A549 (cell line): ENCODE results near the gene RAPSN. TPM values are rescaled to one million over a fixed set of nuclear protein-coding genes. Genes with fewer than 3 reads are reported as not detected.

Experiments used
- ATAC-seq, 2 experiments: fragments of 200-7000 bp in 1 of 2; fragments of >200 bp in 1 of 2; cut with Nextera tagmentation in 1 of 2; cut with Tn5 transposase in 1 of 2; 3 replicates each; pipeline versions ENCODE4 v1.8.0 to v1.9.1; 2018 to 2020; ENCODE audit warnings: mild to moderate bottlenecking in 1 of 2, moderate library complexity in 1 of 2
- CTCF ChIA-PET: fragments of 300-600 bp; sonication (Branson Sonifier 250); formaldehyde crosslinking; extraction: SDS; loops from one replicate; lab custom pipeline; 2021; ENCODE audit warnings: antibody characterized with exemption, inconsistent platforms; lab: Yijun Ruan, JAX
- POLR2A ChIA-PET: fragments of 350-600 bp; formaldehyde crosslinking; extraction: SDS; loops from one replicate; lab custom pipeline; 2021; ENCODE audit warnings: antibody characterized with exemption, inconsistent platforms; lab: Yijun Ruan, JAX
- DNase-seq, 2 experiments: peaks; one replicate each; pipeline versions ENCODE4 v3.0.0 to v3.0.0-alpha.2; 2011 to 2016; ENCODE audit warnings: low read depth in 1 of 2, low spot score in 1 of 2
- FAIRE-seq: peaks from 2 replicates; lab custom pipeline; 2011; peaks lifted over from hg19 to GRCh38; lab: Jason Lieb, UNC
- H3K27ac ChIP-seq, 2 experiments: fragments of >200 bp; sonication (Bioruptor Twin); formaldehyde crosslinking; 3 replicates each; pipeline ENCODE4 v1.5.1; 2016 to 2017
- H3K4me1 ChIP-seq: fragments of >200 bp; sonication (Bioruptor Twin); formaldehyde crosslinking; 3 replicates; pipeline ENCODE4 v1.6.1; 2016
- H3K4me2 ChIP-seq: fragments of >200 bp; sonication (Bioruptor Twin); formaldehyde crosslinking; 3 replicates; pipeline ENCODE4 v1.6.1; 2016
- H3K4me3 ChIP-seq: fragments of >200 bp; sonication (Bioruptor Twin); formaldehyde crosslinking; 3 replicates; pipeline ENCODE4 v1.5.1; 2016
- H3K9me3 ChIP-seq: fragments of >200 bp; sonication (Bioruptor Twin); formaldehyde crosslinking; 3 replicates; pipeline ENCODE4 v1.6.1; 2016
- BHLHE40 ChIP-seq: IDR thresholded peaks from 2 replicates; pipeline ENCODE4 v1.6.1; 2012; ENCODE audit warnings: low read depth, low read length, inconsistent platforms
- CBX2 ChIP-seq: fragments of 200-600 bp; sonication (generic); IDR thresholded peaks from 2 replicates; pipeline ENCODE4 v1.6.1; 2016; ENCODE audit warnings: low read depth, mild to moderate bottlenecking, borderline replicate concordance
- CHD4 ChIP-seq: fragments of 200-600 bp; sonication (generic); IDR thresholded peaks from 2 replicates; pipeline ENCODE4 v1.6.1; 2016; ENCODE audit warnings: antibody characterized with exemption, mild to moderate bottlenecking, borderline replicate concordance
- EHF ChIP-seq: fragments of 250-450 bp; sonication (Bioruptor Pico); IDR thresholded peaks from 2 replicates; pipeline ENCODE4 v1.5.0; 2020; ENCODE audit warnings: mild to moderate bottlenecking
- EP300 ChIP-seq, 2 experiments: fragments of >200 bp; sonication (Bioruptor Twin); formaldehyde crosslinking; IDR thresholded peaks; 2 replicates in 1 of 2; 3 replicates in 1 of 2; pipeline ENCODE4 v1.6.1; 2016 to 2017
- ESRRA ChIP-seq: fragments of 150-350 bp; IDR thresholded peaks from 2 replicates; pipeline ENCODE4 v1.6.1; 2014; ENCODE audit warnings: mild to moderate bottlenecking, low read length, borderline replicate concordance
- FOSL2 ChIP-seq, 2 experiments: fragments of 450-650 bp in 1 of 2; fragments of >200 bp in 1 of 2; sonication (Bioruptor Twin) in 1 of 2; formaldehyde crosslinking; IDR thresholded peaks; 2 replicates each; pipeline versions ENCODE4 v1.5.0 to v1.6.1; 2016 to 2020; ENCODE audit warnings: mild to moderate bottlenecking in 1 of 2, moderate library complexity in 1 of 2
- FOXS1 ChIP-seq: fragments of 250-450 bp; sonication (Bioruptor Pico); IDR thresholded peaks from 2 replicates; pipeline ENCODE4 v1.5.0; 2020; ENCODE audit warnings: mild to moderate bottlenecking, moderate library complexity
- HEYL ChIP-seq: fragments of 250-450 bp; sonication (Bioruptor Pico); IDR thresholded peaks from 2 replicates; pipeline ENCODE4 v1.8.0; 2021; ENCODE audit warnings: mild to moderate bottlenecking, moderate library complexity
- HOXA7 ChIP-seq: fragments of 250-450 bp; sonication (Bioruptor Pico); IDR thresholded peaks from 2 replicates; pipeline ENCODE4 v1.5.0; 2020; ENCODE audit warnings: mild to moderate bottlenecking, moderate library complexity
- JUN ChIP-seq, 2 experiments: fragments of >200 bp; sonication (Bioruptor Twin); formaldehyde crosslinking; IDR thresholded peaks; 2 replicates in 1 of 2; 3 replicates in 1 of 2; pipeline ENCODE4 v1.6.1; 2016 to 2017
- KDM5A ChIP-seq: fragments of 200-600 bp; sonication (generic); IDR thresholded peaks from 2 replicates; pipeline ENCODE4 v1.6.1; 2016; ENCODE audit warnings: antibody characterized with exemption, mild to moderate bottlenecking
- MAZ ChIP-seq: fragments of 150-350 bp; IDR thresholded peaks from 2 replicates; pipeline ENCODE4 v1.6.1; 2014; ENCODE audit warnings: antibody characterized with exemption, low read depth, low read length, borderline replicate concordance
- MYC ChIP-seq: IDR thresholded peaks from 2 replicates; pipeline ENCODE4 v1.6.1; 2012; ENCODE audit warnings: mild to moderate bottlenecking, inconsistent platforms, low read length, improper control_type of control experiment, borderline replicate concordance
- NPAS2 ChIP-seq: fragments of 250-450 bp; sonication (Bioruptor Pico); IDR thresholded peaks from 2 replicates; pipeline ENCODE4 v1.8.0; 2022; ENCODE audit warnings: mild to moderate bottlenecking, moderate library complexity, borderline replicate concordance
- PHF8 ChIP-seq: fragments of 200-600 bp; sonication (generic); IDR thresholded peaks from 2 replicates; pipeline ENCODE4 v1.6.1; 2016; ENCODE audit warnings: low read depth, mild to moderate bottlenecking, antibody characterized with exemption, moderate library complexity, borderline replicate concordance
- POLR2A ChIP-seq: IDR thresholded peaks from 2 replicates; pipeline ENCODE4 v1.6.1; 2012; ENCODE audit warnings: mild to moderate bottlenecking, low read length
- RAD21 ChIP-seq, 2 experiments: fragments of >200 bp in 1 of 2; sonication (Bioruptor Twin) in 1 of 2; formaldehyde crosslinking in 1 of 2; IDR thresholded peaks in 1 of 2; conservative IDR thresholded peaks in 1 of 2; 2 replicates in 1 of 2; 3 replicates in 1 of 2; pipeline ENCODE4 v1.6.1; 2012 to 2018; ENCODE audit warnings: inconsistent platforms in 1 of 2
- RARB ChIP-seq: fragments of 250-450 bp; sonication (Bioruptor Pico); IDR thresholded peaks from 2 replicates; pipeline ENCODE4 v1.8.0; 2021; ENCODE audit warnings: mild to moderate bottlenecking, moderate library complexity
- ZSCAN20 ChIP-seq: fragments of 250-450 bp; sonication (Bioruptor Pico); IDR thresholded peaks from 2 replicates; pipeline ENCODE4 v1.8.0; 2022; ENCODE audit warnings: mild to moderate bottlenecking, moderate library complexity
- WGBS: methylation state at CpG from one replicate; pipeline ENCODE4 v1.1.6; 2017; ENCODE audit errors: missing lambda C conversion rate; 5-methylcytosine and 5-hydroxymethylcytosine counted together
- polyA plus RNA-seq, 4 experiments: library from polyadenylated mRNA; depleted of rRNA in 3 of 4; stranded (reverse); fragments of >200 nt; fragmentation: RNase III in 1 of 4; extraction: RNeasy Plus Mini Kit Qiagen cat#74134 plus additional on column Dnase treatment in 1 of 4; gene quantifications; 2 replicates in 3 of 4; 3 replicates in 1 of 4; pipeline ENCODE4 v1.2.3, GENCODE V29; 2011 to 2017
- TF ChIP-seq, protein P1 (sequence below): fragments of >200 bp; sonication (Bioruptor Twin); formaldehyde crosslinking; IDR thresholded peaks from 3 replicates; pipeline ENCODE4 v1.6.1; 2016
- TF ChIP-seq, protein P2 (sequence below): IDR thresholded peaks from 2 replicates; pipeline ENCODE4 v1.6.1; 2012; ENCODE audit warnings: low read depth, borderline replicate concordance
- TF ChIP-seq, protein P3 (sequence below): fragments of 450-650 bp; IDR thresholded peaks from 2 replicates; pipeline ENCODE4 v1.6.1; 2014; ENCODE audit warnings: antibody characterized with exemption
- TF ChIP-seq, protein P4 (sequence below): fragments of 250-450 bp; sonication (Bioruptor Pico); IDR thresholded peaks from 2 replicates; pipeline ENCODE4 v1.5.0; 2021; ENCODE audit warnings: mild to moderate bottlenecking, moderate library complexity, borderline replicate concordance
- TF ChIP-seq, protein P5 (sequence below): IDR thresholded peaks from 2 replicates; pipeline ENCODE4 v1.6.1; 2012
- TF ChIP-seq, protein P6 (sequence below): fragments of >200 bp; sonication (Bioruptor Twin); formaldehyde crosslinking; IDR thresholded peaks from 3 replicates; pipeline ENCODE4 v1.5.1; 2016
- TF ChIP-seq, protein P7 (sequence below): fragments of >200 bp; sonication (Bioruptor Twin); formaldehyde crosslinking; IDR thresholded peaks from 2 replicates; pipeline ENCODE4 v1.6.1; 2016
- TF ChIP-seq, protein P8 (sequence below): fragments of 150-350 bp; IDR thresholded peaks from 2 replicates; pipeline ENCODE4 v1.6.1; 2014; ENCODE audit warnings: low read depth, mild to moderate bottlenecking, low read length

The RAPSN gene
- polyA plus RNA-seq, 2 of the 4 experiments (the other 2 are of a cell fraction): 0.12 to 0.17 TPM

DNA sequence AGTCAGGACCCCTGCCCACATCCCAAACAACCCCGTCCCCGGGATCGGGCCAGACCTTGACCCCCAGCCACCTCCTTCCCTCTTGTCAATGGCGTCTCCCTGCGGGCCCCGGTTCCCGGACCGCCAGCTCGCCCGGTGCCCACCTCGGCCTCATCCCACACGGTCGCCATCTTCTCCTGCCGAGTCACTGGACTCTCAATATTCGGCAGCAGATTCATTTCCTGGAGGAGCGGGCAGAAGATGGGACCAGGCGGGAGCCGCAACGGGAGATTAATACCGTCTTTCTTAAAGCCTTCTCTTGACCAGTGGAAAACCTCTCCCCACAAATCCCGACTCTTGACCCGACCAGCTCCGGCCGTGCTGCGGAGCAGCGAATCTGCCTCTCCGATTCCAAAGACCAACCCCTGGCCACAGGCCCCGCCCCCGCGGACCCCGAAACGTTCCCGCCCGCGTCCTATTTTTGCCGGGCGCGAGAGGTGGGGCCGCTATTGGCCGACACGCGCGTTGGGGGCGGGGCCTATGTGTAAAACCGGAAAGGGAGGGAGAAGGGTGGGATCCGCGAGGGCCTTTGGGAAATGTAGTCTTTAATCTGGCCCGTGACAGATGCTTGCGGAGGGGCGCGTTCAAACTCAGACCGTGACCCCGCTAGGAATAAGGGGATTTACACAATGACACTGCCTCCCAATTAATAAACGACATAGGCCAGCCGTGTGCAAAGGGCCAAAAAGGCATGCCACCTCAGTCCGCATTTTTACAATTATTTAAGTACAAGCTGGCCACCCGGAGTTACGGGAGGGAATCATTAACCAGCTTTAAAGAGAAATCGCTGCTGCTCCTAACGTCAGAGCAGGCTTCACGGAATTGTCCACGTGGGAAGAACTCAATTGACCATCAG lies 22.6 kb downstream of the RAPSN start, which contains the start of gene PSMC3:
TSS of gene PSMC3 (minus strand) at position 378 of the 895 bp plus-strand sequence. CDS start at position 218, 160 bp downstream.
- Histone ChIP-seq H3K9me3 (no peaks in the 10 kb centered on the region), H3K4me2 (peak within 1 kb of the TSS; percentile 96), H3K27ac (peak within 1 kb of the TSS; percentile 88 to 92), H3K4me3 (peak within 1 kb of the TSS; percentile 68), H3K4me1 (peaks cover 14% of the 10 kb centered on the region)
- ChIA-PET CTCF (interaction anchor here (0.8 to 8.1 kb wide), 5 partner anchors 8 to 52 kb away, joined by 4 to 75 read pairs (median 4); partner anchors contain the start of gene SLC39A13), POLR2A (interaction anchor here (0.6 to 1.4 kb wide), 7 partner anchors 10 to 152 kb away, joined by 3 to 6 read pairs (median 4); no protein-coding TSS in a partner anchor)
- ATAC-seq (peak; percentile 92 to 94), DNase-seq (peak; percentile 92 to 97), FAIRE-seq (no peak)
- 1% methylated on average over 46 of the region's 62 CpGs for WGBS
- TF ChIP-seq, protein P1, sequence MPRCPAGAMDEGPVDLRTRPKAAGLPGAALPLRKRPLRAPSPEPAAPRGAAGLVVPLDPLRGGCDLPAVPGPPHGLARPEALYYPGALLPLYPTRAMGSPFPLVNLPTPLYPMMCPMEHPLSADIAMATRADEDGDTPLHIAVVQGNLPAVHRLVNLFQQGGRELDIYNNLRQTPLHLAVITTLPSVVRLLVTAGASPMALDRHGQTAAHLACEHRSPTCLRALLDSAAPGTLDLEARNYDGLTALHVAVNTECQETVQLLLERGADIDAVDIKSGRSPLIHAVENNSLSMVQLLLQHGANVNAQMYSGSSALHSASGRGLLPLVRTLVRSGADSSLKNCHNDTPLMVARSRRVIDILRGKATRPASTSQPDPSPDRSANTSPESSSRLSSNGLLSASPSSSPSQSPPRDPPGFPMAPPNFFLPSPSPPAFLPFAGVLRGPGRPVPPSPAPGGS: 0 out of 3 replicates have a peak, but pooled peaks have one; percentile 44
- TF ChIP-seq RARB (CRISPR knock-in tag) (no peak), CBX2 (no peak), FOSL2 (IDR thresholded peaks at IDR 0.05) (no peak), FOSL2 (CRISPR knock-in tag; IDR thresholded peaks at IDR 0.05) (peak; percentile 55; the same call in 1 of the 2 replicates), EHF (no peak), BHLHE40 (peak; percentile 58; the same call in 1 of the 2 replicates), ZSCAN20 (no peak), POLR2A (peak; percentile 49), NPAS2 (no peak), RAD21 (conservative IDR thresholded peaks at IDR 0.05 in 1 of 2, IDR thresholded peaks at IDR 0.05 in 1 of 2) (no peak), MAZ (no peak; the same call in 1 of the 2 replicates), MYC (no peak), FOXS1 (CRISPR knock-in tag) (no peak), ESRRA (no peak), EP300 (IDR thresholded peaks at IDR 0.05) (no peak), HEYL (0 out of 2 replicates have a peak, but pooled peaks have one; percentile 22), HOXA7 (CRISPR knock-in tag) (0 out of 2 replicates have a peak, but pooled peaks have one; percentile 54), PHF8 (peak; percentile 93), KDM5A (peak; percentile 89), CHD4 (no peak), JUN (IDR thresholded peaks at IDR 0.05) (peak; percentile 64 to 84; a peak in 4 of 5 replicates)
- TF ChIP-seq, protein P2, sequence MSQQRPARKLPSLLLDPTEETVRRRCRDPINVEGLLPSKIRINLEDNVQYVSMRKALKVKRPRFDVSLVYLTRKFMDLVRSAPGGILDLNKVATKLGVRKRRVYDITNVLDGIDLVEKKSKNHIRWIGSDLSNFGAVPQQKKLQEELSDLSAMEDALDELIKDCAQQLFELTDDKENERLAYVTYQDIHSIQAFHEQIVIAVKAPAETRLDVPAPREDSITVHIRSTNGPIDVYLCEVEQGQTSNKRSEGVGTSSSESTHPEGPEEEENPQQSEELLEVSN: no peak
- TF ChIP-seq, protein P3, sequence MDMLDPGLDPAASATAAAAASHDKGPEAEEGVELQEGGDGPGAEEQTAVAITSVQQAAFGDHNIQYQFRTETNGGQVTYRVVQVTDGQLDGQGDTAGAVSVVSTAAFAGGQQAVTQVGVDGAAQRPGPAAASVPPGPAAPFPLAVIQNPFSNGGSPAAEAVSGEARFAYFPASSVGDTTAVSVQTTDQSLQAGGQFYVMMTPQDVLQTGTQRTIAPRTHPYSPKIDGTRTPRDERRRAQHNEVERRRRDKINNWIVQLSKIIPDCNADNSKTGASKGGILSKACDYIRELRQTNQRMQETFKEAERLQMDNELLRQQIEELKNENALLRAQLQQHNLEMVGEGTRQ: peak; percentile 58; the same call in 1 of the 2 replicates
- TF ChIP-seq, protein P4, sequence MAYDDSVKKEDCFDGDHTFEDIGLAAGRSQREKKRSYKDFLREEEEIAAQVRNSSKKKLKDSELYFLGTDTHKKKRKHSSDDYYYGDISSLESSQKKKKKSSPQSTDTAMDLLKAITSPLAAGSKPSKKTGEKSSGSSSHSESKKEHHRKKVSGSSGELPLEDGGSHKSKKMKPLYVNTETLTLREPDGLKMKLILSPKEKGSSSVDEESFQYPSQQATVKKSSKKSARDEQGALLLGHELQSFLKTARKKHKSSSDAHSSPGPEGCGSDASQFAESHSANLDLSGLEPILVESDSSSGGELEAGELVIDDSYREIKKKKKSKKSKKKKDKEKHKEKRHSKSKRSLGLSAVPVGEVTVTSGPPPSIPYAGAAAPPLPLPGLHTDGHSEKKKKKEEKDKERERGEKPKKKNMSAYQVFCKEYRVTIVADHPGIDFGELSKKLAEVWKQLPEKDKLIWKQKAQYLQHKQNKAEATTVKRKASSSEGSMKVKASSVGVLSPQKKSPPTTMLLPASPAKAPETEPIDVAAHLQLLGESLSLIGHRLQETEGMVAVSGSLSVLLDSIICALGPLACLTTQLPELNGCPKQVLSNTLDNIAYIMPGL (CRISPR knock-in tag): peak; percentile 77; the same call in 1 of the 2 replicates
- TF ChIP-seq, protein P5, sequence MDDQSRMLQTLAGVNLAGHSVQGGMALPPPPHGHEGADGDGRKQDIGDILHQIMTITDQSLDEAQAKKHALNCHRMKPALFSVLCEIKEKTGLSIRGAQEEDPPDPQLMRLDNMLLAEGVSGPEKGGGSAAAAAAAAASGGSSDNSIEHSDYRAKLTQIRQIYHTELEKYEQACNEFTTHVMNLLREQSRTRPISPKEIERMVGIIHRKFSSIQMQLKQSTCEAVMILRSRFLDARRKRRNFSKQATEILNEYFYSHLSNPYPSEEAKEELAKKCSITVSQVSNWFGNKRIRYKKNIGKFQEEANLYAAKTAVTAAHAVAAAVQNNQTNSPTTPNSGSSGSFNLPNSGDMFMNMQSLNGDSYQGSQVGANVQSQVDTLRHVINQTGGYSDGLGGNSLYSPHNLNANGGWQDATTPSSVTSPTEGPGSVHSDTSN: no peak
- TF ChIP-seq, protein P6, sequence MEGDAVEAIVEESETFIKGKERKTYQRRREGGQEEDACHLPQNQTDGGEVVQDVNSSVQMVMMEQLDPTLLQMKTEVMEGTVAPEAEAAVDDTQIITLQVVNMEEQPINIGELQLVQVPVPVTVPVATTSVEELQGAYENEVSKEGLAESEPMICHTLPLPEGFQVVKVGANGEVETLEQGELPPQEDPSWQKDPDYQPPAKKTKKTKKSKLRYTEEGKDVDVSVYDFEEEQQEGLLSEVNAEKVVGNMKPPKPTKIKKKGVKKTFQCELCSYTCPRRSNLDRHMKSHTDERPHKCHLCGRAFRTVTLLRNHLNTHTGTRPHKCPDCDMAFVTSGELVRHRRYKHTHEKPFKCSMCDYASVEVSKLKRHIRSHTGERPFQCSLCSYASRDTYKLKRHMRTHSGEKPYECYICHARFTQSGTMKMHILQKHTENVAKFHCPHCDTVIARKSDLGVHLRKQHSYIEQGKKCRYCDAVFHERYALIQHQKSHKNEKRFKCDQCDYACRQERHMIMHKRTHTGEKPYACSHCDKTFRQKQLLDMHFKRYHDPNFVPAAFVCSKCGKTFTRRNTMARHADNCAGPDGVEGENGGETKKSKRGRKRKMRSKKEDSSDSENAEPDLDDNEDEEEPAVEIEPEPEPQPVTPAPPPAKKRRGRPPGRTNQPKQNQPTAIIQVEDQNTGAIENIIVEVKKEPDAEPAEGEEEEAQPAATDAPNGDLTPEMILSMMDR: no peak
- TF ChIP-seq, protein P7, sequence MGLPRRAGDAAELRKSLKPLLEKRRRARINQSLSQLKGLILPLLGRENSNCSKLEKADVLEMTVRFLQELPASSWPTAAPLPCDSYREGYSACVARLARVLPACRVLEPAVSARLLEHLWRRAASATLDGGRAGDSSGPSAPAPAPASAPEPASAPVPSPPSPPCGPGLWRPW: no peak
- TF ChIP-seq, protein P8, sequence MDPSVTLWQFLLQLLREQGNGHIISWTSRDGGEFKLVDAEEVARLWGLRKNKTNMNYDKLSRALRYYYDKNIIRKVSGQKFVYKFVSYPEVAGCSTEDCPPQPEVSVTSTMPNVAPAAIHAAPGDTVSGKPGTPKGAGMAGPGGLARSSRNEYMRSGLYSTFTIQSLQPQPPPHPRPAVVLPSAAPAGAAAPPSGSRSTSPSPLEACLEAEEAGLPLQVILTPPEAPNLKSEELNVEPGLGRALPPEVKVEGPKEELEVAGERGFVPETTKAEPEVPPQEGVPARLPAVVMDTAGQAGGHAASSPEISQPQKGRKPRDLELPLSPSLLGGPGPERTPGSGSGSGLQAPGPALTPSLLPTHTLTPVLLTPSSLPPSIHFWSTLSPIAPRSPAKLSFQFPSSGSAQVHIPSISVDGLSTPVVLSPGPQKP: no peak
